ENCODE measurements around the gene AMOTL1.
"Not testable (repeated sequence)": the region's sequence is repeated elsewhere in the genome, so short reads cannot be mapped to it uniquely, and the experiment has no call there.

The AMOTL1 gene

GRCh38 chr11:94771951-94772350 lies 3.8 kb downstream of the AMOTL1 start:
- no peak for DNase-seq

- DNase-seq, result no peak
Observed at GRCh38 chr11:94773842-94774241, 5.7 kb downstream of the AMOTL1 start.

GRCh38 chr11:94774345-94774744 lies 6.2 kb downstream of the AMOTL1 start:
- no peak for DNase-seq

GRCh38 chr11:94775567-94776327 lies 7.6 kb downstream of the AMOTL1 start:
- DNase-seq, result no peak

GRCh38 chr11:94776351-94777321 lies 8.5 kb downstream of the AMOTL1 start:
- no peak for DNase-seq

- no peak for DNase-seq
Observed at GRCh38 chr11:94780432-94780831, 12.3 kb downstream of the AMOTL1 start.

- no peak for DNase-seq
Observed at GRCh38 chr11:94781837-94782236, 13.7 kb downstream of the AMOTL1 start.

- DNase-seq, result no peak
Observed at GRCh38 chr11:94782446-94782845, 14.3 kb downstream of the AMOTL1 start.

- no peak for DNase-seq
Observed at GRCh38 chr11:94784884-94785283, 16.7 kb downstream of the AMOTL1 start.

GRCh38 chr11:94785509-94785908 lies 17.4 kb downstream of the AMOTL1 start:
- DNase-seq, result no peak

- DNase-seq, result peak; percentile 27
Observed at GRCh38 chr11:94786264-94787126, 18.3 kb downstream of the AMOTL1 start.

GRCh38 chr11:94787801-94788200 lies 19.6 kb downstream of the AMOTL1 start:
- no peak for DNase-seq

GRCh38 chr11:94788396-94788795 lies 20.2 kb downstream of the AMOTL1 start:
- no peak for DNase-seq

GRCh38 chr11:94790197-94790596 lies 22.0 kb downstream of the AMOTL1 start:
- DNase-seq, result no peak

GRCh38 chr11:94790661-94791180 lies 22.6 kb downstream of the AMOTL1 start:
- DNase-seq, result no peak

GRCh38 chr11:94791216-94791889 lies 23.2 kb downstream of the AMOTL1 start:
- DNase-seq, result no peak

- DNase-seq, result not testable (repeated sequence)
Observed at GRCh38 chr11:94791942-94792341, 23.8 kb downstream of the AMOTL1 start.

GRCh38 chr11:94792451-94792850 lies 24.3 kb downstream of the AMOTL1 start:
- no peak for DNase-seq

- DNase-seq, result no peak
Observed at GRCh38 chr11:94793002-94793401, 24.8 kb downstream of the AMOTL1 start.

GRCh38 chr11:94793822-94794221 lies 25.7 kb downstream of the AMOTL1 start:
- DNase-seq, result no peak

- DNase-seq, result no peak
Observed at GRCh38 chr11:94794287-94795168, 26.4 kb downstream of the AMOTL1 start.
